ENCODE results near the gene SWT1. TPM values are rescaled to one million over a fixed set of nuclear protein-coding genes. Genes with fewer than 3 reads are reported as not detected.

The SWT1 gene
- total and polyA plus RNA-seq, 4 donors: 1.1 to 19.4 (median 3.3) TPM

DNA sequence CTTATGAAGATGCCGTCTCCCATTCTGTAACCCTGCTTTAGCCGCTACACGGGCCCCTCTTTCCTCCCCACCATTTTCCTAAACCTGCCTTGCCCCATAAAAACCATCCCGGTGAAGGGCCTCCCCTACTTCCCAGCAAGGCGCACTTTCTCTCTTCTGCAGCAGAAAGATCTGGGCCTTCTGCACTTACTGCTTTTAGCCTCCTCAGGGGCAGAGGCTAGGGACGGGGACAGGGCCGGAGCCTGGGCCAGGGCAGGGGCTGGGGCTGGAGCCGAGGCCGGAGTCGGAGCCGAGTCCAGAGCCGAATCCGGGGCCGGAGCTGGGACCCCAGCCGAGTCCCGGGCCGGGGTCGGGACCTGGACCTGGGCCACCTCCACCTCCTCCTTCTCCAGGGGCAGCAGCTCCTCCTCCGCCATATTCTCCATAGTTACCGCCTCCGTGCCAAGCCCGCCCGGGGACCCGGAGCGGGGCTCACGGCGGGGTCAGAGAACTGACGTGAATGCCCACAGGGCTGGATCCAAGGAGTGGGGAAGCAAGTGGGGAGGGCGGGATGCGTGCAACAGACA lies 596 bp upstream of the SWT1 start:
- DNase-seq: peak in 2 of 3 donors; percentile 57 to 77
- H3K27ac ChIP-seq (ENCODE audit: low read depth in 1 of 2, low read length in 1 of 2): peak overlapping the region; percentile 95 to 99
- peak overlapping the region; percentile 90 to 98 for H3K9ac ChIP-seq (ENCODE audit: insufficient read depth in 1 of 2, low read length in 2 of 2)
- H3K27me3 ChIP-seq (ENCODE audit: control insufficient read depth in 3 of 3, insufficient read depth in 3 of 3, low read length in 2 of 3): no peaks in the 10 kb centered on the region
- H3K4me3 ChIP-seq: peak overlapping the region; percentile 77
- peaks cover 3 to 24% (median 11%) of the 10 kb centered on the region in 5 donors for H3K4me1 ChIP-seq (ENCODE audit: control insufficient read depth in 5 of 5, insufficient read depth in 5 of 5, low read length in 5 of 5)
- peaks cover 0 to 4% (median 1%) of the 10 kb centered on the region in 4 donors for H3K36me3 ChIP-seq (ENCODE audit: control insufficient read depth in 4 of 4, insufficient read depth in 4 of 4, low read length in 4 of 4)
- TF ChIP-seq, protein P1, sequence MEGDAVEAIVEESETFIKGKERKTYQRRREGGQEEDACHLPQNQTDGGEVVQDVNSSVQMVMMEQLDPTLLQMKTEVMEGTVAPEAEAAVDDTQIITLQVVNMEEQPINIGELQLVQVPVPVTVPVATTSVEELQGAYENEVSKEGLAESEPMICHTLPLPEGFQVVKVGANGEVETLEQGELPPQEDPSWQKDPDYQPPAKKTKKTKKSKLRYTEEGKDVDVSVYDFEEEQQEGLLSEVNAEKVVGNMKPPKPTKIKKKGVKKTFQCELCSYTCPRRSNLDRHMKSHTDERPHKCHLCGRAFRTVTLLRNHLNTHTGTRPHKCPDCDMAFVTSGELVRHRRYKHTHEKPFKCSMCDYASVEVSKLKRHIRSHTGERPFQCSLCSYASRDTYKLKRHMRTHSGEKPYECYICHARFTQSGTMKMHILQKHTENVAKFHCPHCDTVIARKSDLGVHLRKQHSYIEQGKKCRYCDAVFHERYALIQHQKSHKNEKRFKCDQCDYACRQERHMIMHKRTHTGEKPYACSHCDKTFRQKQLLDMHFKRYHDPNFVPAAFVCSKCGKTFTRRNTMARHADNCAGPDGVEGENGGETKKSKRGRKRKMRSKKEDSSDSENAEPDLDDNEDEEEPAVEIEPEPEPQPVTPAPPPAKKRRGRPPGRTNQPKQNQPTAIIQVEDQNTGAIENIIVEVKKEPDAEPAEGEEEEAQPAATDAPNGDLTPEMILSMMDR (IDR thresholded peaks at IDR 0.05; ENCODE audit: control extremely low read depth, extremely low read depth): no peak
- no peaks in the 10 kb centered on the region for H3K9me3 ChIP-seq (ENCODE audit: control insufficient read depth in 4 of 4, insufficient read depth in 3 of 4, low read length in 3 of 4)
- WGBS, 2 donors: 0% methylated on average over 30 of the region's 30 CpGs
- ATAC-seq (ENCODE audit: insufficient read depth, low FRiP score): peak; percentile 36

DNA sequence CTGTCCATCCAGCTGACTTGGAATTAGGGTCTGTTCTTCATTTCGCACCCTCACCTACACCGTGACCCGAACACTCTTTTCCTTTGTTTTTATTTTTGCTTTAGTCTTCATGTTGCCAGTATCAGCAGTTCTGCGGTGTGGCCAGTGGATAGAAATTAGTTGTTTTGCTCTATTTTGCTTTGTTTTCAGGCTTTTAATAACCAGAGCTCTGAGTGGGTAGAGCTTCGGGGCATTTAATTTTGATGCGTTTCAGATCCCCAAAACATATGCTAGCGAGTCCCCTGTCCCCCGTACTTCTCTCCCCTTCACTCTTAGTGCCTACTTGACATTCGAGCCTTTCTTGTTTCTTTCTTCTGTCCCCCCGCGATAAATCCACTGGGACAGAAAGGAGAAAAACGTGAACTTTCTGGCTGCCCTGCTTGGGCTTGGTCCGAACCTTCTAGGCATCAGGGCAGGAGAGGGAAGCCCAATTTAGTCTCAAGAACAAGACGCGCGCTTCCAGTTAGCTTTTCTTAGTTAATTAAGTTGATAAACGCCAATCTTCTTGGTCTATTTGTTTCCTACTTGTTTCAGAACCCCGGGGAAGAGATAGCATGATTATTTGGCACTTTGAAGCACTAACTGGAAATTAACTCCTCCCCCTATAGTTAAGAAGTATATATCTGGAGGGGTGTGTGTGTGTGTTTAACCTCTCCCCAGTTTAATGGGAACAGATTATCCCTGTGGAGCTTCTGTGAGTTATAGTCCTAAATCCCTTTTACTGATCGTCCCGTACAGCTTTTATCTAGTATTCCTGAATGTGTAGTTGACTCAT lies 839 bp downstream of the SWT1 start:
- Histone ChIP-seq H3K4me1 (ENCODE audit: control insufficient read depth in 5 of 5, insufficient read depth in 5 of 5, low read length in 5 of 5) (peaks cover 3 to 24% (median 11%) of the 10 kb centered on the region in 5 donors), H3K9me3 (ENCODE audit: control insufficient read depth in 4 of 4, insufficient read depth in 3 of 4, low read length in 3 of 4) (no peaks in the 10 kb centered on the region), H3K27ac (ENCODE audit: low read depth in 1 of 2, low read length in 1 of 2) (peak overlapping the region; percentile 90 to 95), H3K9ac (ENCODE audit: insufficient read depth in 1 of 2, low read length in 2 of 2) (peak overlapping the region in 1 of 2 donors; percentile 79), H3K27me3 (ENCODE audit: control insufficient read depth in 3 of 3, insufficient read depth in 3 of 3, low read length in 2 of 3) (no peaks in the 10 kb centered on the region), H3K36me3 (ENCODE audit: control insufficient read depth in 4 of 4, insufficient read depth in 4 of 4, low read length in 4 of 4) (peaks cover 0 to 8% (median 0%) of the 10 kb centered on the region in 4 donors), H3K4me3 (peak overlapping the region; percentile 85)
- ATAC-seq (ENCODE audit: insufficient read depth, low FRiP score) (no peak), DNase-seq (peak in 2 of 3 donors; percentile 39 to 48)
- TF ChIP-seq, protein P1 (IDR thresholded peaks at IDR 0.05; ENCODE audit: control extremely low read depth, extremely low read depth): no peak
- WGBS, 2 donors: 3 to 5% methylated on average over 20 of the region's 20 CpGs

DNA sequence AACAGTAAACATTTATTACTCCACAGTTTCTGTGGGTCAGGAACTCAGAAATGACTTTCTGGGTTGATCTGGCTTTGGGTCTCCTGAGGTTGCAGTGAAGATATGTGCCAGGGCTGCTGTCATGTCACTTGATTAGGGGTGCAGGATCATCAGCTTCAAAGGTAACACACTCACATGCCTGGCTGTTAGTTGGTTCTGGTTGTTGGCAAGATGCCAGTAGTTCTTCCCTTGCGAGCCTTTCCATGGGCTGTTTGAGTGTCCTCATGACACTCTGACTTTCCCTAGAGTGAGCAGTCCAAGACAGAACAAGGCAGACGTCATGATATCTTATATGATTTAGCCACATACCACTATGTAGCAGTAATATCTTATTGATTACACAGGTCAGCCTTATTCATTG lies 1.8 kb downstream of the SWT1 start:
- DNase-seq: peak in 2 of 3 donors; percentile 14 to 22
- H3K9me3 ChIP-seq (ENCODE audit: control insufficient read depth in 4 of 4, insufficient read depth in 3 of 4, low read length in 3 of 4): no peaks in the 10 kb centered on the region
- H3K27me3 ChIP-seq (ENCODE audit: control insufficient read depth in 3 of 3, insufficient read depth in 3 of 3, low read length in 2 of 3): no peaks in the 10 kb centered on the region
- H3K4me3 ChIP-seq: no peak overlapping the region
- H3K4me1 ChIP-seq (ENCODE audit: control insufficient read depth in 5 of 5, insufficient read depth in 5 of 5, low read length in 5 of 5): peaks cover 3 to 24% (median 11%) of the 10 kb centered on the region in 5 donors
- no peak for ATAC-seq (ENCODE audit: insufficient read depth, low FRiP score)
- no peak overlapping the region for H3K27ac ChIP-seq (ENCODE audit: low read depth in 1 of 2, low read length in 1 of 2)
- H3K9ac ChIP-seq (ENCODE audit: insufficient read depth in 1 of 2, low read length in 2 of 2): no peak overlapping the region
- 73 to 78% methylated on average over 2 of the region's 2 CpGs for WGBS, 2 donors
- peaks cover 0 to 11% (median 0%) of the 10 kb centered on the region in 4 donors for H3K36me3 ChIP-seq (ENCODE audit: control insufficient read depth in 4 of 4, insufficient read depth in 4 of 4, low read length in 4 of 4)
- TF ChIP-seq, protein P1 (IDR thresholded peaks at IDR 0.05; ENCODE audit: control extremely low read depth, extremely low read depth): no peak
